UCSD-AML1 (cell line): ENCODE measurements around the gene GGPS1.
"Not testable (repeated sequence)": the region's sequence is repeated elsewhere in the genome, so short reads cannot be mapped to it uniquely, and the experiment has no call there.

ENCODE experiments used
- DNase-seq: peaks from one replicate; lab custom pipeline; 2025; ENCODE audit not compliant: unreplicated experiment; lab: John Stamatoyannopoulos, UW

GGPS1 gene

DNA sequence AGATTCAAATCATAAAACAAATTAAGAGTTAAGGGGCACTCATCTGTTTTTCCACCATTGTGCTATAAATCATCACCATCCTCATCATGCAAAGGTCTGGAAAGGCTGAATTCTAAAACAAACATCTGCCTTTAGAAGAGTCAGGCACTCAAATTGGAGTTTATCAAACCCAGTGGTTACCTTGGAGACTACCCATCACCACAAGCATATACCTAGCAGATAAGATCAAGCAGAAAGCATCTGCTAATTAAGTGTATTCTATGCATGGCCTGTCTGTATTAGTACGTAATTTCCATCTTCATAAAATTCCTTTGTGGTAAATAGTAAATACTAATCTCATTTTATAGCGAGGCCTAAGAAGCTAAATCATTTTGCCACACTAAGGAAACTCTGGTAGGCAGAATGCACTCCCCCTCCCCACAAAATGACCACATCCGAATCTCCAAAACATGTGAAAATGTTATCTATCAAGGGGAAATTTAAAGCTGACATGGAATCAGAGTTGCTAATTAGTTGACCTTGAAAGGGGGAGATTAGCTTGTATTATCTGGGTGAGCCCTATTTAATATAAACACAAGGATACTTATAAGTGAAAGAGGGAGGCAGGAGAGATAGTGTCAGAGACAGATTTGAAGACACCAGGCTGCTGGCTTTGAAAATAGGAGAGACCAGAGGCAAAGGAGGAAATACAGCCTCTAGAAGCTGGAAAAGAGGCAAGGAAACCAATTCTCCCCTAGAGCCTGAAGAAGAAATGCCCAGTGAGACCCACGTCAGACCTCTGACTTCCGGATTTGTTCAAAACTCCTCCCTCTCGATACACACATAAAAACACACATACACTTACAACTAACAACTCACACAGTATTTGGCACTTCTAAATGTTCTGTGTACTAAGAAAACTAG is 23.6 kb upstream of the GGPS1 start:
- no peak for DNase-seq

DNA sequence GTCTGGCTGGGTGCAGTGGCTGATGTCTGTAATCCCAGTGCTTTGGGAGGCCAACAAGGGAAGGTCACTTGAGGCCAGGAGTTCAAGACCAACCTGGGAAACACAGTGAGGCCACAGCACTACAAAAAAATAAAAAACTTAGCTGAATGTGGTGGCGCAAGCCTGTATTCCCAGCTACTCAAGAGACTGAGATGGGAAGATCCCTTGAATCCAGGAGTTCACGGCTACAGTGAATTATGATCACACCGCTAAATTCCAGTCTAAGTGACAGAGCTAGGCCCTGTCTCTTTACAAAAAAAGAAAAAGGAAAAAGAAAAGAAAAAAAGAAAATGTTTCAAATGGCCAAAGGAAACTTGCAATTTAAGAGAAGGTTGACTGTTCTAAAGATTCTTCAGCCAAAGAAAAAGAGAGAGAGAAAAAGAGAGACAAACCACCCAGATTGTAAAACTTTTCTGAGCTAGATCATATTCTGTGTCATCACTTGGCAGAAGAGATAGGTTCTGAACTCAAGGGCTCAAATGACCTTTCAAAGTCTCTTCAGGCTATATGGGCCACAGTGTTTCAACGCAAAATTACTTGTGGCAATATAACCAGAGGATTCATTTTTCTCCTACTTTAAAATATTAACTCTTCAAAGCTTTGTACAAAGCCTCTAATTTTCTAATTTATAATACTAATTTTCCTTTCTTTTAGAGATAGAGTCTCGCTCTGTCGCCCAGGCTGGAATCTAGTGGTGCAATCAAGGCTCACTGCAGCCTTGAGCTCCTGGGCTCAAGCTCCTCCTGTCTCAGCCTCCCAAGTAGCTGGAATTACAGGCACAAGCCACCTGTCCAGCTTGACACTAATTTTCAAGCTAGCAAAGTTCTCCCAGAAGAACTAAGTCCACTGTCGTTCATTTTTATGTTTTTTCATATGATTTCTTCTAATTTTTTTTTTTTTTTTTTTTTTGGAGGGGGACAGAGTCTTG is 20.9 kb upstream of the GGPS1 start:
- DNase-seq: no peak

DNA sequence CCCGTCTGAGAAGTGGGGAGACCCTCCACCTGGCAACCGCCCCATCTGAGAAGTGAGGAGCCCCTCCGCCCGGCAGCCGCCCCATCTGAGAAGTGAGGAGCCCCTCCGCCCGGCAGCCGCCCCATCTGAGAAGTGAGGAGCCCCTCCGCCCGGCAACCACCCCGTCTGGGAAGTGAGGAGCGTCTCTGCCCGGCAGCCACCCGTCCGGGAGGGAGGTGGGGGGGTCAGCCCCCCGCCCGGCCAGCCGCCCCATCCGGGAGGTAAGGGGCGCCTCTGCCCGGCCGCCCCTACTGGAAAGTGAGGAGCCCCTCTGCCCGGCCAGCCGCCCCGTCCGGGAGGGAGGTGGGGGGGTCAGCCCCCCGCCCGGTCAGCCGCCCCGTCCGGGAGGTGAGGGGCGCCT is 19.2 kb upstream of the GGPS1 start:
- not testable (repeated sequence) for DNase-seq

DNA sequence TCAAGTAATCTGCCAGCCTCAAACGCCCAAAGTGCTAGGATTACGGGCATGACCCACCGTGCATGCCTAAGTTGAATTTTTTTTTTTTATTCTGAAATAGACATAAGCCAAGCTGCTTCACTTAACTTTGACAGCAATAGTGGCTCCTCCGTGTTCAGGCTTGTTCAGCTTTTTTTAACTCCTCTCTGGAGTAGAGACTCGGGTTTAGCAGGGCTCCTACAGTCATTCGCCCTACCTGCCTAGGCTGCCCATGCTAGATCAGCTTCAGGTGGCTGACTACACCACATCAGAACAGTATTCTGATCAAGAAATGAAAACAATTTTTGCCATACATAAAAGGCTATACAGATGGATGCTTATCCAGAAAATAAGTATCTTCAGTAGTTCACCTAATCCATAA is 15.1 kb upstream of the GGPS1 start:
- no peak for DNase-seq

DNA sequence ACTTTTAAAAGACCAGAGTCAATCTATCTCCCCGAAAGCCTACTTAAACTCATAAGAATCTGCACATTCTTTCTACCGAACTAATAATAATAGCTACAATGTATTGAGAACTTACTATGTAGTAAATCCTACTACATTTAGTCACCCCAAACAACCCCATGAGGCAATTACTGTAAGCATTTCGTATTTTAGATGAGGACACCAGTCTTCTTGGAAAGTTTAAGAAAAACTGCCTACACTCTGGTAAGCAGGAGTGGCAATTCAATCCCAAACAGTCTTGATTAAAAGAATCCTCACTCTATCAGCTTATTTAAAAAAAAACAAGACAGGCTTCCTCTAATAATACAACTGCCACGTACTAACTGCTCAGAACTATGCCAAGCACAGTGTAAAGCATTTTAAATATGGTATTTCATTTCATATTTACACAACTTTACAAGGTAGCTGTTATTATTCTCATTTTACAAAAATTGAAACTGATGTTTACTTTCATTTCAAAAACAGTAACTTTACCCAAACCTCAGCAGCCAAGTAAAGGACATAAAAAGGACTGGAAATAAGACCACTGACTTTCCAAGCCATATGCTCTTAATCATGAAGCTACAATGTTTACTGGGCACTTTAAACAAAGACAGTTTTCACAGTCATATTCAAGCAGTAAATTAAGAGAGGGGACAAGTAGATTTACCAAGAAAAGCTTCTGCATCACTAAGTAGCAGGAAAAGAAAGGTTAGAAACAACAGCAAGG is 14.3 kb upstream of the GGPS1 start:
- no peak for DNase-seq

DNA sequence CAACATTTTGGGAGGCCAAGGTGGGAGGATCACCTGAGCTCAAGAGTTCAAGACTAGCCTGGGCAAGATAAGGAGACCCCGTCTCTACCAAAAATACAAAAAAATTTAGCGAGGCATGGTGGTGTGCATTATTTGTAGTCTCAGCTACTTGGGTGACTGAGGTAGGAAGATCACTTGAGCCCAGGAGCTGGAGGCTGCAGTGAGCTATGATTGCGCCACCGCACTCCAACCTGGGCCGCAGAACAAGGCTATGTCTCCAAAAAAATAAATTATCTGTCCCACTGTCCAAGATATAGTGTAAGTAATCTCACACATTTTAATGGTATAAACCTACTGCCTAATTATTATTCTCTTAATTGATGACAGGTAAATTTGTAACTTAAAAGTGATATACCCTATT is 13.2 kb upstream of the GGPS1 start:
- DNase-seq: no peak

DNA sequence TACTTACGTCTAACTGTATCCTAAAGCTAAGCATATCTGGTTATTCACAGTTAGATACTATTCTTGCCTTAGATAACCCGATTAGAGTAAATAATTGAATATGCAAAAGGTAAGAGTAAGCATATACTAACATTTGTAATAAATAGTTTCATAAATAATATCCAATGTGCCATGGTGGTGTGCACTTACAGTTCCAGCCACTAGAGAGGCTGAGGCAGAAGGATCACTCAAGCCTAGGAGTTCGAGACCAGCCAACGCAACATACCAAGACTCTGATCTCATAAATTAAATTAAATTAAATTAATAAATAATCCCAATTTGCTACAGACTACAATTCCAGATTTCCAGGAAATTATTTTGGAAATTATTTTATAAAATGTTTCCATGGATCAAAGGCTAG is 12.6 kb upstream of the GGPS1 start:
- DNase-seq: no peak

DNA sequence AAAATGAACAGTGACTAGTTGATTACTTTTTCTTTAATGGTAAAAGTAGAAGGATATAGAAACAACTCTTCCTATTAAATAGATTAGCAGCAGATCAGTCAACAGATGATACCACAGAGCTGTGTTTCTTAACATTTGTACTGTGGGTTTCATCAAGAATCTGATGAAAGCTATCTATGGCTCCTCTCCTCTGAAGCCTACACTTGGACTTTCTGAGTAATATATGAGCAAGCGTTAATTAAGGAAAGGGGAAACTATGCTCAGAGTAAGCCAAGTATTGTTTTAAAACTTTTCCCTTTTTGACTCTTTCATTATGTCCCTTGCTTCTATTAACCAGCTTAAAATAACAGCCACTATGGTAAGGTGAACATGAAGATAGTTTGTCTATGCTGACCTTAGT is 11.2 kb upstream of the GGPS1 start:
- DNase-seq: no peak

DNA sequence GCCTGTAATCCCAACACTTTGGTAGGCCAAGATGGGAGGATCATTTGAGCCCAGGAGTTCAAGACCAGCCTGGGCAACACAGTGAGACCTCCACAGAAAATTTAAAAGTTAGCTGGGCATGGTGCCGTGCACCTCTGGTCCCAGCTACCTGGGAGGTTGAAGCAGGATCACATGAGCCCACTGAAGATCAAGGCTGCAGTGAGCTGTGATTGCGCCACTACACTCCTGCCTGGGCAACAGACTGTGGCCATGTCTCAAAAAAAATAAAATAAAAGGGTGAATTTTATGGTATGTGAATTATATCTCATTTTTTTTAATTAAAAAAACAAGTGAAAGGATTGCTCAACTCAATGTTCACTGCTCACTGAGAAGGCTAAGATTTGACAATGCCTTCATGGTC is 9.1 kb upstream of the GGPS1 start:
- no peak for DNase-seq

DNA sequence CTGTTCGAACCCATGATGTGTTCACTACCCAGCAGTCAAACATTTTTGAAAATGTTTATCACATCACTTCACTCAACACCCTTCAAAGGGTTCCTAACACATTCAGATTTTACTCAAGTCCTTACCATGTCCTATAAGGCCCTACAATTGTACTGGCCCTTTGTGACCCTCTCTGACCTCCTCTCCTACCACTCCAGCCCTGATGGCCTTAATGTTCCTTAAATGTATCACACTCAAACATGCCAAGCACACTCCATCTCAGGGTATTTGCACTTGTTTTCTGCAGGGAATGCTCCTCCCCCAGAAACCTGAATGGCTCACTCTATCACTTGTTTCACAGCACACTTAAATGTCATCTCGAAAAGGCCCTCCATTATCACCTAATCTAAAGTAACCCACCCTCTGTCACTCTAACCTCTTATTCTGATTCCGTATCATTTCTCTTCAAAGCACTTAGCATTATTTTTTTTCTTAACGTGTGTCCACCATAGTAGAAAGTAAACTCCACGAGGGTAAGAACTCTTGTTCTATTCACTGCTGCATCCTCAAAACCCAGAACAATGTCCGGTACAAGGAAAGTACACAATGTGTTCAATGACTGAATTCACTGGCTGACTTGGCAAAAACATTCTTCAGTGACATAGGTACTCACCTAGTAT is 7.7 kb upstream of the GGPS1 start:
- no peak for DNase-seq

DNA sequence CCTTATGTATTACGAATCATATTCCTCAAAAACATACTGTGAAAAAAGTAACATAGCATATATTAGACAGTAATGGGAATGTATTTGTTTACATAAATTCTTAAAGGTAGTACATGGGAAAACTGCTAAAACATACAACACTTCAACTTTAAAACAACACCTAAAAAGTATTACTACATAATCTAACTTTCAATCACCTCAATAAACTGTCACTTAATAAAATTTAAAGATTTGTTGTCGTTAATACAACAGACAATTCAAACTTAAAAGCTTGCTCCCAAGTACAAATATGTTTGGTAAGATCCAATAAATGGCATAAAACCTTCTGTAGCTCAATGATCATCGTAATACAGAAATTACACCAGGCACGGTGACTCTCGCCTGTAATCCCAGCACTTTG is 4.1 kb upstream of the GGPS1 start:
- DNase-seq: no peak

DNA sequence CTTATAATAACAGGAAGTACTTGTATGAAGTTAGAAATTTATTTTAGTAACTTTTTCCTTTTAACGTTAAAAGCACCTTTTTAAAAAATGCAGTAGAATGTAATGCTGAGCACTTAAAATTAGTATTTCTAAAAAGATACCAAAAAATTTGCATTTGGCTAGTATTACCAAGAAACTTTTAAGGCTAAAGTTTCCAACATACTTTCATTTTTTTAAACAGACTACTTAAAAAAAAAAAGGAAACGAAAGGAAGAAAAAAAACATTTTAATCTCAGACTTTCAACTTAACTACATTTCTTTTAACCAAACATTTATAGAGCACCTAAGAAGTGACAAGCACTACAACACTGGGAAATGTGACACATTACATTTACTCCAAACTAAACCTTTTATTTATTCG is 3.2 kb upstream of the GGPS1 start:
- DNase-seq: no peak

DNA sequence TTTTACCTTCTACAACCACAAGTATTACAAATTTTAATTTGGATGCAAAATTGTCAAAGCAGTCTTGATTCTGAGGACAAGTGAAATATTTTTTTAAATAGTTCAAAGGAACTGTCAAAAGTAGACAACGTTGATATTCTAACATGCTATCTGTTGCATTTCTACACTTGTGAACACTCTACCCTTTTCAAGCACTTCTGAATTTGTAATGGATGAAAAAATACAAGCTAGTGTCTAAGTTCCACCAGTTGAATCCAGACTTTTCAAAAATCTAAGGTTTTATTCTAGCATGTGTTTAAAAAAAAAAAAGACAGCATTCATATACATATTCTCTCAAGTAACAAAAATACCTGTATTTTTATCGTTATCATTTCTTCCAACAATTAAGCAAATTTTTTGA is 2.5 kb upstream of the GGPS1 start:
- no peak for DNase-seq

DNA sequence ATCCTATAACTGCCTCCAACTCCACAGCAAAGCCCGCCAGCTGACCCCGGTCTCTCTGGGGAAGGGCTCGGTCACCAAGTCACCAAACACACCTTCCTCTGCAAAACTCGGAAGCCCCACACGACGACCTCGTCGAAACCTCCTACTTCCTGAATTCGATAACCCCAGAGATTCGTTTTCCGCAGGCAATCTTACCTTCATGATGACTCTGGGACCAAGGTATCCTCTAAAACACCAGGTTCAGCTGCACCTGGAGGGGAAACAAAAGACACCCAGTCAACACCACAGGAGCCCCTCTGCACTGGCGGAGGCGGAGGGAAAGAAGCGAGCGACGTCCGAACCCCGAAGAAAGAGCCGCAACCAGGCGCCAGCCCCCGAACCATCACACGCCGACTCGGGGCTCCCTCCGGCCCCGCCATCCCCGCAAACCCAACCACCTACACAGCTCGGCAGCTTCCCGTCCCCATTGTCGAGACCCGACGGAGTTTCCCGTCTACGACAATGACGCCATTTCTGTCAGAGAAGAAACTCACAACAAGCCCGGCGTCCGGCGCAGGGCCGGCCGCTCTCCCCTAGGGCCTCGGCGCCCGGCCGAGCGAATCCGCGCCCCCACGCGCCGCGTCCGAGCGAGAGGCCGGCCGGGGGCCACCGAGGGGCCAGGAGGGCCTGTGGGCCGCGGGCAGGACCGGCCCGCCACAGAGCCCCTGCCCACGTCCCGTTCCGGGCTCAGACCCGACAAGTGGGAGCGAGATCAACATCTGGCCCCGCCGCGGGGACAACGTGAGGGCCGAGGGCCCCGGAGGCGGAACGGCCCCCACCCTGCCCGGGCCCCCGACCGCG is 1.4 kb upstream of the GGPS1 start:
- DNase-seq: peak; percentile 53

DNA sequence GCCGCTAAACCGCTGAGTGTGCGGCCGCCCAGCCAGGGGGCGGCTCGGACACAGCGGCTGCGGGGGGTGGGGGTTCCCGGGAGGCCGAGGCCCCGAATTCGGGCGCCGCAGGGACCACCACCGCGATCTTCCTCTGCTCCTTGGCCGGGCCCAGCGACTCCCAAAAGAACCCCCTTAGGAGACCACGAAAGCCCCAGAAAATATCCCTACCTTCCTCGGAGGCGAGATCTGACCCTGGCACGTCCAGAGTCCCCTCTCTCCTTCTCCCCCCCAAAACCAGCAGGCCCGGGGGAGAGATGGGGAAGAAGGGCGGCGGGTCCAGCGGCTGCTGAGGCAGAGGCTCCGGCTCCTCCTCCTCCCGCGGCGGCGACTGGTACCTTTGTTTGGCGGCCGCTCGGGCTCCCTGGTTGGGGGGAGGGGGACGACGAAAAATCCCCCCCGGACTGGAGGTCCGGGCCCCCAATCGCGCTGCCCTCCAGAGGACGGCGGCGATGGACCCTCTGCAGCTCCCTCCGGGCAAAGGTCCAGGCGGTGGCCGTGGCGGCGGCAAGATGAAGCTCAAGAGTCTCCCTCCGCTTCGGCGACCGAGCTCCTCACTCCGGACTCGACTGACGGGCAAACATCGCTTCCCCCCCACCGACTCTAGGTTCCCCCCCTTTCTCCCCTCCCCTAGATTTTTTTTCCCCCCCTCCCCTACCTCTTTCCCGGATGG is 655 bp upstream of the GGPS1 start, which contains the start of gene ARID4B:
Gene ARID4B, minus strand, starts transcription at position 621 of the 712 bp plus-strand sequence. CDS start 1,260 bp downstream, outside the sequence.
- DNase-seq: peak; percentile 89

DNA sequence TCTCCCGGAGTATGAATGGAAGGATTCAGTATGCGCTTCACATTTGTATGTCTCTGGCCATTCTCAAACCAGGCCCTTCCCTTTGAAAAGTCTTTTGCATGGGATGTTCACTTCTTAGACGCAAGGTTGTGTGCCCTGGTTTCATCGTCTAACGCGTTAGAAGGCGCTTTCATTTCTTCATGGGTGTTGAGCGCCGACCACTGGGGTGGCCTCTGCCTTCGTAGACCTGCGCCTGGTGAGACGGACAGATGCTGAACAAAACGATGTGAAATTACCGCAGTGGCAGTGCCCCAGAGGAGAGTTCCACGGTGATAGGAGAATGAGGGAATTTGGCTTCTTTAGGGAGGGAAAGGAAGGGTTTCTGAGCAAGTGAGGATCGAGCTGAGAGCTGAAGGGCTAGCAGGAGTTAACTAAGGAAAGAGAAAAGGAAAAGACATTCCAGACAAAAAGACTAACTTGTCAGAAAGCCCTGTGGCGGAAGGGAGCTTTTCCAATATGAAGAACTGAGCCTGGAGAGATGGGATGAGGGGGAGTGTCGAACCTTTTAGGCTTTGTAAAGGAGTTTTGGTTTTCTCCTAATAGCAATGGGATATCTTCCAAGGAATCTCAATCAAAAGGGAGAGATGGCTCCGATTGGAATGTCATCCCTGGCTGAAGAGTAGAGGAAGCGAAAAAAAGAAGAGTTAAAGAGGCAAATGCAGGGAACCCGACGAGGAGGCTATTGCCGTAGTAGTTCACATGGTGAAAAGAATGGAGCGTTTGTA is 951 bp downstream of the GGPS1 start:
- DNase-seq: peak; percentile 66

DNA sequence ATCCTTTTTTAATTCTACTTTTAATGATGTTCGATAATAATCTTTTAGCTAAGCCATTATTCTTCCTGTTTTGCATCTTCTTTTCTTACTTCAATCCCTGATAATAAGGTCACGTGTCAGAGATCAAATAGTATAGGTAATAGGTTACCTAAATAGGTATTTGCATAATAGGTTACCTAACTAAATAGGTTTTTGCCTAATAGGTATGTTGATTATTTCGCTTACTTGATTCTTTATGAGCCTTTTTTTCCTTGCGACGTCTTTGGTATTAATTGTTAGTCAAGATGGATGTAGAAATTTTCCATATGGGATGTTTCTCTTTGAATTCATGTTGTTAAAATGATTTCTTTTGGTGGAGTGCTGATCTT is 2.5 kb downstream of the GGPS1 start:
- DNase-seq: no peak

DNA sequence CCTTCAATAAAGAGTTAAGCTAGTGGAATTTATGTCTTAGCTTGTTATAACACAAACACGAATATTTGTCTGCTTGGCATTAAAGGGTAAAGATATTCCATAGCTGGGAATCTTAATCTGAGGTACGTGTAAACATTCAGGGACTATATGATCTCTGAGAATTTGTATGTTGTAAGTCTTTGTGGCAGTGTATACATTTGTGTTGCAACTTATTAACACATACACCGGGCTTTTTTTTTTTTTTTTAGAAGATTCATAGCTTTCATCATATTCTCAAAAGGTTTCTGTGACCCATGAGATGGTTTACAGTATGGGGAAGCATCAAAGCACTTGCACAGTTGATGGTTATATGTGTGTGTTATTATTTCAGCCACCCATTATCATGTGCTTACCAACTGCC is 3.0 kb downstream of the GGPS1 start:
- no peak for DNase-seq
